Calu3 (cell line): ENCODE measurements around the gene MYCT1. TPM values are rescaled to one million over a fixed set of nuclear protein-coding genes. Genes with fewer than 3 reads are reported as not detected.
"Not testable (repeated sequence)": the region's sequence is repeated elsewhere in the genome, so short reads cannot be mapped to it uniquely, and the experiment has no call there.

ENCODE experiments used
- BruUV-seq: library from RNA; stranded (reverse); fragments of 400-500 nt; replicated peaks from 2 replicates; lab custom pipeline; 2021; lab: Mats Ljungman, UMichigan
- CTCF ChIA-PET: fragments of 300-600 bp; sonication (Branson Sonifier 250); formaldehyde crosslinking; loops from one replicate; lab custom pipeline; 2022; ENCODE audit warnings: antibody characterized with exemption; lab: Charles Lee
- DNase-seq: peaks from one replicate; pipeline ENCODE4 v3.0.0; 2022
- H3K27ac Mint-ChIP-seq: one replicate; pipeline ENCODE4 v1.8.0; 2022; ENCODE audit warnings: mixed read lengths; ENCODE audit not compliant: unreplicated experiment
- H3K27me3 Mint-ChIP-seq: one replicate; pipeline ENCODE4 v1.8.0; 2022; ENCODE audit warnings: mixed read lengths; ENCODE audit not compliant: unreplicated experiment
- H3K36me3 Mint-ChIP-seq: one replicate; pipeline ENCODE4 v1.8.0; 2022; ENCODE audit warnings: mild to moderate bottlenecking, moderate library complexity, mixed read lengths; ENCODE audit not compliant: insufficient read depth, unreplicated experiment
- H3K4me1 Mint-ChIP-seq: one replicate; pipeline ENCODE4 v1.8.0; 2022; ENCODE audit warnings: mild to moderate bottlenecking, low read depth, mixed read lengths; ENCODE audit not compliant: unreplicated experiment
- H3K4me3 Mint-ChIP-seq: one replicate; pipeline ENCODE4 v1.8.0; 2022; ENCODE audit warnings: mild to moderate bottlenecking, low read depth, moderate library complexity, mixed read lengths; ENCODE audit not compliant: unreplicated experiment
- H3K9me3 Mint-ChIP-seq: one replicate; pipeline ENCODE4 v1.8.0; 2022; ENCODE audit warnings: low read depth, mixed read lengths; ENCODE audit not compliant: unreplicated experiment
- CTCF ChIP-seq: fragments of 200-600 bp; IDR thresholded peaks from one replicate; pipeline ENCODE4 v1.8.0; 2022; ENCODE audit warnings: antibody characterized with exemption; ENCODE audit not compliant: unreplicated experiment
- intact Hi-C: fragments of 100-400 bp; cut with micrococcal nuclease; formaldehyde crosslinking; loops from one replicate; pipeline ENCODE4 v1.10.0; 2022; ENCODE audit not compliant: unreplicated experiment
- total RNA-seq: library from RNA; stranded (reverse); gene quantifications from 2 replicates; pipeline ENCODE4 v1.2.3, GENCODE V29; 2022

The MYCT1 gene
- total RNA-seq, 1 experiment from 2014 or later = not detected

- BruUV-seq = no TSS peak
- Mint-ChIP-seq H3K36me3 (no peaks in the 10 kb centered on the region), H3K9me3 (no peaks in the 10 kb centered on the region), H3K27ac (no peak overlapping the region), H3K27me3 (no peaks in the 10 kb centered on the region), H3K4me3 (no peak overlapping the region), H3K4me1 (no peaks in the 10 kb centered on the region)
- DNase-seq = no peak
- TF ChIP-seq CTCF = no peak
- CTCF ChIA-PET = no interaction called here
- intact Hi-C loops = no loop called here
Observed at GRCh38 chr6:152680879-152681517, 16.7 kb upstream of the MYCT1 start.

- H3K27ac Mint-ChIP-seq = no peak overlapping the region
- DNase-seq = no peak
- no peak overlapping the region for H3K4me3 Mint-ChIP-seq
- H3K27me3 Mint-ChIP-seq = no peaks in the 10 kb centered on the region
- intact Hi-C loops = no loop called here
- no peaks in the 10 kb centered on the region for H3K36me3 Mint-ChIP-seq
- CTCF ChIA-PET = no interaction called here
- H3K4me1 Mint-ChIP-seq = no peaks in the 10 kb centered on the region
- no peaks in the 10 kb centered on the region for H3K9me3 Mint-ChIP-seq
- BruUV-seq = no TSS peak
- TF ChIP-seq CTCF = no peak
Observed at GRCh38 chr6:152682141-152682540, 15.6 kb upstream of the MYCT1 start.

GRCh38 chr6:152682935-152683334 lies 14.8 kb upstream of the MYCT1 start:
- DNase-seq, H3K27ac Mint-ChIP-seq, BruUV-seq, H3K36me3 Mint-ChIP-seq, intact Hi-C loops, H3K27me3 Mint-ChIP-seq, H3K9me3 Mint-ChIP-seq, H3K4me3 Mint-ChIP-seq, H3K4me1 Mint-ChIP-seq, CTCF ChIA-PET: not testable (repeated sequence)

DNA sequence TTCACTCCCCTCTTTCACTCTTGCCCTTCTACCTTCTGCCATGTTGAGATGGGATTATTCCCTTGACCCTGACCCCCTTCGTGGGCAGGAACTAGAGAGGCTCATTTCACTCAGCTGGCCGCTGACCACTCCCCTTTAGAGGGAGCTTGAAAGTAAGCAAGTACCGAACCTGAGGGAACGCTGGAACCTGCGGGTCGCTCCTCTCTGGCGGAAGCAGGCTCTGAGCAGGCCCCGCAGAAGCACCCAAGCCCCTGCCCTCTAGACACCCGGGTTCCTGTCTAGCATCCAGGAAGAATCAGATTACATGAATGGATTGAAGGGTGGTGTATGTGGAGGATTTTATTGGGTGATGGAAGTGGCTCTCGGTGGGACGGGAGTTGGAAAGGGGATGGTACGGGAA lies 11.9 kb upstream of the MYCT1 start:
- TF ChIP-seq CTCF = no peak
- Mint-ChIP-seq H3K27me3 (no peaks in the 10 kb centered on the region), H3K27ac (no peak overlapping the region), H3K9me3 (no peaks in the 10 kb centered on the region), H3K4me3 (no peak overlapping the region), H3K36me3 (no peaks in the 10 kb centered on the region), H3K4me1 (no peaks in the 10 kb centered on the region)
- no peak for DNase-seq
- CTCF ChIA-PET = no interaction called here
- intact Hi-C loops = no loop called here
- no TSS peak for BruUV-seq

DNA sequence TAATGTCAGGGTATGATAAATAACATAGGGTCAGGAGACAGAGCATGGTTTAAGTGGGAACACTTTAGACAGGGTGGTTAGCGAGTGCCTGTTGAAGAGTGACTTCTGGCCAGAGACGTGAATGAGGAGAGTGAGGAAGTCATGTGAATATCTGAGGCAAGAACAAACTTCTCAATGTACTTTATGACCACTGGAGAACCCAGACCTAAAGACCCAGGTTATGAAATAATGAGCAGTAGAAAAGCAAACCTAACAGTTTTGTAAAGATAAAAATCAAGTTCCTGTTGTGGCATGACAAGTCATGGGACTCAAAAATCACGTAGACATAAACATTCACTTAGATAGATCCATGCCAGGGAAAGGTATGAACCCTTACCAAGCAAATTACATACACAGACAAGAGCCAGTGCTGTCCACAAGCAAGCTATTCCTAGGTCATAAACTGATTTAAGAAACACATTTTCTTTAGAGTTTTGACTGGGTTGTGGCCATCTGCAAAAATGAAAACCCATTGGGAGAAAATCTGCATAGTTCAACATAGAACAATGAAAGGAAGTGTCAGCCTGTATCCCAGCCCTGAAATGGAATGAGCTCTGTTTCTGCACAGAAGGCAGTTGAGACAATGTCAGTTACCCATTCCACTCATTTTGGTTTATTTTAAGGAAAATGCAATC lies 2.2 kb upstream of the MYCT1 start:
- H3K4me1 Mint-ChIP-seq = no peaks in the 10 kb centered on the region
- no peak for TF ChIP-seq CTCF
- no peaks in the 10 kb centered on the region for H3K9me3 Mint-ChIP-seq
- H3K4me3 Mint-ChIP-seq = no peak overlapping the region
- no peak overlapping the region for H3K27ac Mint-ChIP-seq
- no peaks in the 10 kb centered on the region for H3K27me3 Mint-ChIP-seq
- no peak for DNase-seq
- intact Hi-C loops = no loop called here
- BruUV-seq = no TSS peak
- CTCF ChIA-PET = no interaction called here
- no peaks in the 10 kb centered on the region for H3K36me3 Mint-ChIP-seq
